ENCODE measurements around the gene RAB5IF.

GRCh38 chr20:36582821-36583220 is 22.8 kb upstream of the RAB5IF start:
- TF ChIP-seq CTCF (conservative IDR thresholded peaks at IDR 0.05) (no peak), ZFX (IDR thresholded peaks at IDR 0.05) (no peak)
